Gastroesophageal sphincter (tissue), 4 donors: ENCODE measurements around the gene PGAP3. TPM values are rescaled to one million over a fixed set of nuclear protein-coding genes. Genes with fewer than 3 reads are reported as not detected.

Experiments used
- ATAC-seq: fragments of 150-250 bp; one replicate; pipeline ENCODE4 v1.9.1; 2016; ENCODE audit warnings: mild to moderate bottlenecking, moderate library complexity
- H3K27ac ChIP-seq, 4 donors: fragments of 200-600 bp; sonication (generic) in 3 of 4; 1 replicate in 3 of 4; 2 replicates in 1 of 4; pipeline ENCODE4 v1.5.1; 2016 to 2019
- H3K27me3 ChIP-seq: fragments of 200-600 bp; sonication (generic); one replicate; pipeline ENCODE4 v1.5.1; 2019
- H3K36me3 ChIP-seq, 2 donors: fragments of 200-600 bp; sonication (generic); one replicate each; pipeline ENCODE4 v1.5.1; 2019; ENCODE audit warnings: control low read depth in 1 of 2
- H3K4me1 ChIP-seq, 3 donors: fragments of 200-600 bp; sonication (generic); 1 replicate in 2 of 3; 2 replicates in 1 of 3; pipeline ENCODE4 v1.5.1; 2016 to 2019; ENCODE audit warnings: control low read depth in 2 of 3
- H3K4me3 ChIP-seq, 2 donors: fragments of 200-600 bp; sonication (generic); one replicate each; pipeline ENCODE4 v1.5.1; 2019; ENCODE audit warnings: mild to moderate bottlenecking in 1 of 2, moderate library complexity in 1 of 2
- H3K9me3 ChIP-seq, 3 donors: fragments of 200-600 bp; sonication (generic); one replicate each; pipeline ENCODE4 v1.5.1; 2017 to 2019; ENCODE audit warnings: control low read depth in 2 of 3
- EP300 ChIP-seq: sonication (generic); formaldehyde crosslinking; IDR thresholded peaks from one replicate; pipeline ENCODE4 v1.6.1; 2017; ENCODE audit warnings: antibody characterized with exemption, mild to moderate bottlenecking
- POLR2A ChIP-seq, 2 donors: fragments of 450-650 bp; IDR thresholded peaks; one replicate each; pipeline ENCODE4 v1.6.1; 2017; ENCODE audit warnings: antibody characterized with exemption in 2 of 2, mild to moderate bottlenecking in 2 of 2, moderate library complexity in 1 of 2
- POLR2AphosphoS5 ChIP-seq: sonication (generic); formaldehyde crosslinking; IDR thresholded peaks from one replicate; pipeline ENCODE4 v1.6.1; 2017; ENCODE audit warnings: antibody characterized with exemption
- WGBS, 2 donors: methylation state at CpG; one replicate each; pipeline ENCODE4 v1.1.5; 2018; ENCODE audit warnings: low coverage in 1 of 2; 5-methylcytosine and 5-hydroxymethylcytosine counted together
- small RNA-seq, 4 donors: library from RNA; depleted of rRNA; stranded (forward); fragments of <200 nt; gene quantifications; one replicate each; pipeline ENCODE3, GENCODE V24; 2016
- total RNA-seq, 4 donors: library from RNA; depleted of rRNA; stranded (reverse); fragments of >200 nt; gene quantifications; one replicate each; pipeline ENCODE4 v1.1.0, GENCODE V29; 2016
- TF ChIP-seq, protein P1 (sequence below), 4 experiments: fragments of 200-600 bp in 2 of 4; fragments of 450-650 bp in 2 of 4; sonication (generic) in 1 of 4; IDR thresholded peaks; one replicate each; pipeline ENCODE4 v1.5.1; 2017 to 2019; ENCODE audit warnings: antibody characterized with exemption in 4 of 4, mild to moderate bottlenecking in 2 of 4, moderate library complexity in 2 of 4

The PGAP3 gene
- total RNA-seq, 4 donors from 2014 or later = 9.9 to 13.6 (median 11.1) TPM

DNA sequence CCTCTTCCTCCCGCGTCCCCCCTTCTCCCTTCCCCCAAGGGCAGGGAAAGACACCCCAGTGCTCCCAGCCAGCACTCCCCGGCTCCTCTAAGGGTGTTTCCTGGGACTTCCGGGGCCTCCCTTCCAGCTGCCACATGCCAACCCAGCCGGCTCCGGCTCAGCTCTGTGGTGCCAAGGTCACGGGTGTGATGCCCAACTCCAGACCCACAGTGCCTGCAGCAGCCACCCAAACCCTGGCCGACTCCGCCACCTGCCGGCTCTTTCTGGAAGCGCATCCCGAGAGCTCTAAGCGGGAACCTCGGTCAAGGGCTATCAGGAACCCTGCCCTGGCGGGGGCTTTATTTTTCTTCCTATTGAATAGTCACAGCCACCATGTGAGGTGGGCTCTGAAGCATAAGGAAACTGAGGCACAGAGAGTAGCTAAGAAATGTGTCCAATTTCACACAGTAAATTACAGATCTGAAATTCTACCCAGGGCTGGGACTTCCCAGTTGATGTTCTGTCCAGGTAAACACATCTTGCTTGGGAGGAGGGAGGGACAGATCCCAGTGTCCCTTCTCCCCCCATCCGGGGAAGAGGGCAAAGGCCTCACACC, 64.4 kb downstream of the PGAP3 start:
- H3K36me3 ChIP-seq = no peaks in the 10 kb centered on the region
- WGBS, 2 donors = 9% methylated on average over 10 of the region's 16 CpGs; no CpG with 5 or more reads in 1 of the 2 donors
- no peak overlapping the region for H3K4me3 ChIP-seq
- peaks cover 0 to 40% (median 13%) of the 10 kb centered on the region in 3 donors for H3K4me1 ChIP-seq
- no peaks in the 10 kb centered on the region for H3K9me3 ChIP-seq
- H3K27ac ChIP-seq = no peak overlapping the region
- peaks cover 56% of the 10 kb centered on the region for H3K27me3 ChIP-seq
- TF ChIP-seq, protein P1, sequence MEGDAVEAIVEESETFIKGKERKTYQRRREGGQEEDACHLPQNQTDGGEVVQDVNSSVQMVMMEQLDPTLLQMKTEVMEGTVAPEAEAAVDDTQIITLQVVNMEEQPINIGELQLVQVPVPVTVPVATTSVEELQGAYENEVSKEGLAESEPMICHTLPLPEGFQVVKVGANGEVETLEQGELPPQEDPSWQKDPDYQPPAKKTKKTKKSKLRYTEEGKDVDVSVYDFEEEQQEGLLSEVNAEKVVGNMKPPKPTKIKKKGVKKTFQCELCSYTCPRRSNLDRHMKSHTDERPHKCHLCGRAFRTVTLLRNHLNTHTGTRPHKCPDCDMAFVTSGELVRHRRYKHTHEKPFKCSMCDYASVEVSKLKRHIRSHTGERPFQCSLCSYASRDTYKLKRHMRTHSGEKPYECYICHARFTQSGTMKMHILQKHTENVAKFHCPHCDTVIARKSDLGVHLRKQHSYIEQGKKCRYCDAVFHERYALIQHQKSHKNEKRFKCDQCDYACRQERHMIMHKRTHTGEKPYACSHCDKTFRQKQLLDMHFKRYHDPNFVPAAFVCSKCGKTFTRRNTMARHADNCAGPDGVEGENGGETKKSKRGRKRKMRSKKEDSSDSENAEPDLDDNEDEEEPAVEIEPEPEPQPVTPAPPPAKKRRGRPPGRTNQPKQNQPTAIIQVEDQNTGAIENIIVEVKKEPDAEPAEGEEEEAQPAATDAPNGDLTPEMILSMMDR (IDR thresholded peaks at IDR 0.05) = peak in 3 of 4 experiments; percentile 87 to 96 (median 89)
- no peak for TF ChIP-seq POLR2A (IDR thresholded peaks at IDR 0.05)
- peak; percentile 69 for ATAC-seq

DNA sequence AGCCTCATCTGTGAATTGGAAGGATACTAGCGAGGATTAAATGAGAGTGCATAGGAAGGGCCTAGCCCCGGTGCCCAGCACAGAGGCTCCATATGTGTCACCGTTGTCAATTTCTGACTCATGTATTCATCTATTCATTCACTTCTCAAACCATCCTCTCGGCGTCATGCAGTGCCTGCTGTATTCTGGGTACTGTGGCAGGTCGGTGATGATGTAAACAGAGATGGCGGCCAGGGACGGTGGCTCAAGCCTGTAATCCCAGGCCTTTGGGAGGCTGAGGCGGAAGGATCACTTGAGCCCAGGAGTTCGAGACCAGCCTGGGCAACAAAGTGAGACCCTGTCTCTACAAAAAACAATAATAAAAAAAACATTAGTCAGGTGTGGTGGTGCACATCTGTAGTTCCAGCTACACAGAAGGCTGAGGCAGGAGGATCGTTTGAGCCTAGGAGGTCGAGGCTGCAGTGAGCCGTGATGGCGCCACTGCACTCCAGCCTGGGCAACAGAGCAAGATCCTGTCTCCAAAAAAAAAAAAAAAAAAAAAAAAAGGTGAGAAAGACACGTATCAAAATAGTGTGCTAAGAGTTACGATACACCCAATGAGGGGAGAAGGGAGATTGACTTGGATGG, 65.4 kb downstream of the PGAP3 start:
- H3K4me3 ChIP-seq = no peak overlapping the region

DNA sequence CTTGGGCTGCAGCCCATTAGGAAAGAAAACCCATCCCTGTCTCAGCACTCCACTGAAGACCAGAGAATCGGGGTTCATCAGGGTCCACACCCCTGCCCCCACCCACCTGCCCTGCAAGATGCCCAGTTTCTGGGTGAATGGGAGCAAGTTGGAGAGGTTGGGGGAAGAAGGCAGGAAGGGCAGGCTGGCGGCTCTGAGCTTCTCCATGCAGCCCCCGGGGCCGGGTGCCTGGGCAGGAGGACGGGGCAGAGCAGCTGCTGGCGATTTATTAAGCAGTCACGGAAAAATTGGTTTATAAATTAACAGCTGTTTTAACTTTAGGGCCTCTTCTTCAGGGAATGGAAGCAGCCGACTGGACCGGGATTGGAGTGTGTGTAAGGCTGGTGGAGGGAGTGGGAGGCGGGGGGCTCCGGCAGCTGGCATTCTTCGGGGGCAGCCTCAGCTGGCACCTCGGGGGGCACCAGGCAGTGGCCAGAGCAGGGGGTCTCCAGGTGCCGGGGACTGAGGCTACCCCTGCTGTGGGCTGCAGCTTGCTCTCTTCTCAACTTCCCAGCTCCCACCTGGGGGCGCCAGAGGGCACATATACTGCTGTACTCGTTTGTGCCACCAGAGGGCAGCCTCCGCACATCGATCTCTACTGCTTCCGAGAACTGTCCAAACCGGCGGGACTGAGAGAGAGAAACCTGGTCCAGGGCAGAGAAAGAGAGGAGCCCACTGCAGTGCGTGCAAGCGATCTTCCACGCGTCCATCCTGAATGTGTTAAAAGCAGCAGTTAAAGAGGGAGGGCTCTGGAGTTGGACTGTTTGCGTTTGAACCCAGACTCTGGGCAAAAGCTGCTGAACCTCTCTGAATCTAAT, 66.1 kb downstream of the PGAP3 start:
- 10 to 16% methylated on average over 10 to 19 of the region's 26 CpGs for WGBS, 2 donors
- peaks cover 48% of the 10 kb centered on the region for H3K27me3 ChIP-seq
- H3K36me3 ChIP-seq = no peaks in the 10 kb centered on the region
- no peak overlapping the region for H3K27ac ChIP-seq
- no peak overlapping the region for H3K4me3 ChIP-seq
- TF ChIP-seq EP300 = no peak
- TF ChIP-seq, protein P1 (IDR thresholded peaks at IDR 0.05) = peak in 3 of 4 experiments; percentile 98 to 100 (median 100)
- peak; percentile 71 for ATAC-seq
- H3K9me3 ChIP-seq = no peaks in the 10 kb centered on the region
- peaks cover 0 to 45% (median 11%) of the 10 kb centered on the region in 3 donors for H3K4me1 ChIP-seq

More for the DNA sequence above, 65.4 kb downstream of the PGAP3 start:
- Histone ChIP-seq H3K27ac (no peak overlapping the region), H3K4me1 (peaks cover 0 to 47% (median 15%) of the 10 kb centered on the region in 3 donors), H3K36me3 (no peaks in the 10 kb centered on the region), H3K27me3 (peaks cover 48% of the 10 kb centered on the region), H3K9me3 (no peaks in the 10 kb centered on the region)
- no peak for ATAC-seq
- 23 to 32% methylated on average over 8 of the region's 16 CpGs for WGBS, 2 donors
- no peak for TF ChIP-seq EP300
- TF ChIP-seq, protein P1 (IDR thresholded peaks at IDR 0.05) = no peak
- TF ChIP-seq POLR2AphosphoS5 = no peak
- TF ChIP-seq POLR2A (IDR thresholded peaks at IDR 0.05) = no peak

Small RNA genes lying within 50 kb of the gene (small RNA-seq; reads per million reads assigned to genes)
- 0 to 1.2 (median 0.13) reads per million in 4 donors for gene MIR4728

Other genes starting within 250 kb of the PGAP3 start
- 10 to 100 TPM; 19.9 to 31.1 (median 25.1) TPM for gene MED1, start 236.8 kb downstream of the PGAP3 start, total RNA-seq
- 10 to 100 TPM; 29.9 to 47.3 (median 38.2) TPM for gene CDK12, start 226.6 kb downstream of the PGAP3 start, total RNA-seq
- gene NEUROD2, start 80.1 kb downstream of the PGAP3 start, total RNA-seq = not detected
- gene PPP1R1B, start 61.1 kb downstream of the PGAP3 start, total RNA-seq = 10 to 100 TPM in 1 of 4 donors, 1 to 10 TPM in 3; 2.7 to 12.2 (median 8.6) TPM
- 10 to 100 TPM; 24.5 to 41.4 (median 27.5) TPM for gene STARD3, start 50.9 kb downstream of the PGAP3 start, total RNA-seq
- gene TCAP, start 22.7 kb downstream of the PGAP3 start, total RNA-seq = 1 to 10 TPM in 3 of 4 donors, under 1 TPM in 1; 0.25 to 3.6 (median 1.5) TPM
- gene PNMT, start 19.6 kb downstream of the PGAP3 start, total RNA-seq = 10 to 100 TPM in 1 of 4 donors, 1 to 10 TPM in 3; 6.7 to 11.7 (median 7.5) TPM
- gene ERBB2, start 12.0 kb upstream of the PGAP3 start, total RNA-seq = 10 to 100 TPM; 43.3 to 60.8 (median 48.2) TPM
- gene MIEN1, start 42.5 kb upstream of the PGAP3 start, total RNA-seq = 10 to 100 TPM; 39.4 to 72.4 (median 45.2) TPM
- gene GRB7, start 49.9 kb upstream of the PGAP3 start, total RNA-seq = 1 to 10 TPM in 1 of 4 donors, under 1 TPM in 1, not detected in 2; 0.85 to 5.8 TPM
- 1 to 10 TPM in 2 of 4 donors, under 1 TPM in 2; 0.62 to 1.5 (median 0.95) TPM for gene IKZF3, start 176.3 kb upstream of the PGAP3 start, total RNA-seq
- not detected for gene ZPBP2, start 180.1 kb upstream of the PGAP3 start, total RNA-seq
- 1 to 10 TPM; 1.1 to 7.9 (median 3.0) TPM for gene GSDMB, start 230.6 kb upstream of the PGAP3 start, total RNA-seq
- 10 to 100 TPM; 41.9 to 51.2 (median 46.9) TPM for gene ORMDL3, start 239.5 kb upstream of the PGAP3 start, total RNA-seq
- gene LRRC3C, start 239.7 kb upstream of the PGAP3 start, total RNA-seq = 1 to 10 TPM in 1 of 4 donors, not detected in 3; 1.1 TPM